Esophagus muscularis mucosa (tissue), 3 donors: Measurements from ENCODE around the gene CSH2.

ENCODE experiments used
- POLR2A ChIP-seq: fragments of 450-650 bp; IDR thresholded peaks from one replicate; pipeline ENCODE4 v1.6.1; 2017; ENCODE audit warnings: antibody characterized with exemption, moderate library complexity, mild to moderate bottlenecking, low read depth
- TF ChIP-seq, protein P1 (sequence below), 3 experiments: fragments of 200-600 bp in 2 of 3; fragments of 450-650 bp in 1 of 3; sonication (generic) in 2 of 3; IDR thresholded peaks; one replicate each; pipeline ENCODE4 v1.5.1; 2017 to 2019; ENCODE audit warnings: antibody characterized with exemption in 3 of 3, mild to moderate bottlenecking in 2 of 3, moderate library complexity in 1 of 3

DNA sequence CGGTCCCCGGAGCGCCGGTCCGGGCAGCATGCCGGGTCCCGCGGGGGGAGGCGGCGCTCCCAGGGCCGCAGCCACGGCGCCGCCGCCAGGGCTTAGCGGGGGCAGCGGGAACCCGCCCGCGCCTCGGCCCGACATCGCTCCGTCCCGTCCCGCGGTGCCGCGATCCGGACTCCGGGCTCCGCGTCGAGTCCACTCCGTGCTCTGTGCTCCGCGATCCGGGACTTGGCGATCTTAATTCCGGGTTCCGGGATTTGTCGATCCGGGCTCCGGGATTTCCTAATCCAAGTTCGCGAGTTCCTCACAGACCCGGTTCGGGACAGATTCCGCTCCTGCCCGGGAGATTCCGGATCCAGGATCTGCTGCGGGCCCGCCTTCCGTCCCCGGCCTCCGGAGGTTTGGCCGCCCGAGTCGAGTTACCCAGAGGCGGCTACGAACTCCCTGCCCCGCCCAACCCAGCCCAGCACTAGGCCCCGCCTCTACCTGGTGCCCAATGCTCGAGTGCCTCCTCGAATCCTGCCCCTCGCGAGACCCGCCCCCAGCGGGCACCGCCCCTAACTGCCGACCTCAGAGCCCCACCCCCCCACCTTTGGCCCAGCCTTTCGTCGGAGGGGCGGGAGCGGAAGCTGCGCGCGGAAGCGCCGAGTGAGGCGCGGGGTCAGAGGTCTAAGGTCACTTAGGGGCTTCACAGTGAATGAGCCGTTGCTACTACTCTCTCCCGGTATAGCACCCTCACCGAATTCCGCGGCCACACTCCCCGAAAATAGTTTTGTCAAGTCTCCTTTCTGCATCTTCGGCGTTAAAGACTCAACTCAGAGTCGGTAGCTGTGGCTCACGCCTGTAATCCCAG is 30.7 kb downstream of the CSH2 start, which contains the start of gene SMARCD2:
- peak; percentile 96 for TF ChIP-seq POLR2A
- TF ChIP-seq, protein P1, sequence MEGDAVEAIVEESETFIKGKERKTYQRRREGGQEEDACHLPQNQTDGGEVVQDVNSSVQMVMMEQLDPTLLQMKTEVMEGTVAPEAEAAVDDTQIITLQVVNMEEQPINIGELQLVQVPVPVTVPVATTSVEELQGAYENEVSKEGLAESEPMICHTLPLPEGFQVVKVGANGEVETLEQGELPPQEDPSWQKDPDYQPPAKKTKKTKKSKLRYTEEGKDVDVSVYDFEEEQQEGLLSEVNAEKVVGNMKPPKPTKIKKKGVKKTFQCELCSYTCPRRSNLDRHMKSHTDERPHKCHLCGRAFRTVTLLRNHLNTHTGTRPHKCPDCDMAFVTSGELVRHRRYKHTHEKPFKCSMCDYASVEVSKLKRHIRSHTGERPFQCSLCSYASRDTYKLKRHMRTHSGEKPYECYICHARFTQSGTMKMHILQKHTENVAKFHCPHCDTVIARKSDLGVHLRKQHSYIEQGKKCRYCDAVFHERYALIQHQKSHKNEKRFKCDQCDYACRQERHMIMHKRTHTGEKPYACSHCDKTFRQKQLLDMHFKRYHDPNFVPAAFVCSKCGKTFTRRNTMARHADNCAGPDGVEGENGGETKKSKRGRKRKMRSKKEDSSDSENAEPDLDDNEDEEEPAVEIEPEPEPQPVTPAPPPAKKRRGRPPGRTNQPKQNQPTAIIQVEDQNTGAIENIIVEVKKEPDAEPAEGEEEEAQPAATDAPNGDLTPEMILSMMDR (IDR thresholded peaks at IDR 0.05): no peak
